ENCODE results near the gene BRD9.

- no peak for TF ChIP-seq CTCF (IDR thresholded peaks at IDR 0.05)
- no peak for TF ChIP-seq EP300 (IDR thresholded peaks at IDR 0.05; ENCODE audit: low read depth)
- no peak for TF ChIP-seq POLR2A (IDR thresholded peaks at IDR 0.05)
- TF ChIP-seq POLR2AphosphoS5 (IDR thresholded peaks at IDR 0.05) = no peak
Observed at GRCh38 chr5:932628-933250, 40.1 kb upstream of the BRD9 start.

Measured in transverse colon (tissue), 4 donors.